ENCODE data around the gene EWSR1. TPM values are rescaled to one million over a fixed set of nuclear protein-coding genes. Genes with fewer than 3 reads are reported as not detected.
A peak's percentile ranks its signal among the peaks of the same experiment; 100 is the strongest.

Gene EWSR1
- total and polyA plus RNA-seq, 2 of the 4 experiments (the other 2 are of a cell fraction): 243 to 518 TPM

- dilution Hi-C loops (cut with HindIII; ENCODE audit: low sequenced_read_pairs, unreplicated experiment): no loop called here
- H3K14ac ChIP-seq (replicated peaks; ENCODE audit: low read depth, low read length): no peak overlapping the region
- POLR2A ChIA-PET (ENCODE audit: unreplicated experiment): no interaction called here
- no peak overlapping the region for H3K56ac ChIP-seq (ENCODE audit: extremely low read depth, insufficient read depth, low read length)
- CTCF ChIA-PET: no interaction called here
- H2AFZ ChIP-seq (replicated peaks; ENCODE audit: low read length, poor library complexity): no peak overlapping the region
- no peak overlapping the region for H2BK120ac ChIP-seq (ENCODE audit: low read depth, low read length)
- H2AK9ac ChIP-seq (replicated peaks; ENCODE audit: low read depth, low read length, poor library complexity): no peak overlapping the region
- WGBS, 2 experiments (ENCODE audit: extremely low coverage in 2 of 2, insufficient read length in 1 of 2): no CpG with 5 or more reads among the region's 4 CpGs
- no peak overlapping the region for H4K5ac ChIP-seq (ENCODE audit: low read depth, low read length)
- H3K4me1 ChIP-seq (ENCODE audit: control insufficient read depth, insufficient read depth, low read length): peaks cover 15% of the 10 kb centered on the region
- no peak for ATAC-seq (ENCODE audit: low read depth)
- DNase-seq: no peak
- peaks cover 15 to 37% of the 10 kb centered on the region in 2 experiments; a peak in 3 of 4 replicates for H3K79me1 ChIP-seq (ENCODE audit: low read depth in 1 of 2, low read length in 2 of 2)
- no peak overlapping the region for H2BK15ac ChIP-seq (ENCODE audit: low read depth, low read length)
- H3K27me3 ChIP-seq (ENCODE audit: control insufficient read depth, insufficient read depth, low read length): no peaks in the 10 kb centered on the region
- no peak overlapping the region for H3K18ac ChIP-seq (ENCODE audit: low read depth, low read length)
- H4K20me1 ChIP-seq (ENCODE audit: insufficient read depth, low read length): peaks cover 25% of the 10 kb centered on the region
- H3K36me3 ChIP-seq (ENCODE audit: control insufficient read depth, insufficient read depth, low read length): peaks cover 17% of the 10 kb centered on the region
- no peak overlapping the region for H3K4me3 ChIP-seq (ENCODE audit: insufficient read depth, low read depth, low read length)
- H4K91ac ChIP-seq (ENCODE audit: insufficient read depth, low read depth, low read length): no peak overlapping the region
- H2BK5ac ChIP-seq (ENCODE audit: low read depth, low read length, poor library complexity, severe bottlenecking): no peak overlapping the region
- no peak overlapping the region for H3K4ac ChIP-seq (ENCODE audit: low read depth, low read length)
- H2AK5ac ChIP-seq (ENCODE audit: low read depth, low read length): 0 out of 2 replicates have a peak overlapping the region, but pooled peaks have one; percentile 46
- peak overlapping the region; percentile 56; the same call in 1 of the 2 replicates for H3K23ac ChIP-seq (ENCODE audit: low read depth, low read length)
- H3K9me3 ChIP-seq (ENCODE audit: control insufficient read depth, insufficient read depth, low read length): no peaks in the 10 kb centered on the region
- intact Hi-C loops (cut with micrococcal nuclease): no loop called here
- no TSS peak for BruUV-seq (replicated peaks)
- no peak overlapping the region for H3K27ac ChIP-seq (ENCODE audit: insufficient read depth, low read length)
- H3K9ac ChIP-seq (ENCODE audit: low read depth, low read length): no peak overlapping the region
- no peak for TF ChIP-seq RCOR1 (IDR thresholded peaks at IDR 0.05; ENCODE audit: insufficient replicate concordance, low read length)
- H3K4me2 ChIP-seq (ENCODE audit: low read depth, low read length): no peak overlapping the region; the same call in 1 of the 2 replicates
- in situ Hi-C loops (cut with MboI; ENCODE audit: low sequenced_read_pairs): no loop called here
- no peak overlapping the region; a peak in 1 of 4 replicates for H4K8ac ChIP-seq (ENCODE audit: low read depth in 2 of 2, low read length in 2 of 2)
- H2BK20ac ChIP-seq (ENCODE audit: low read depth, low read length): no peak overlapping the region
- peaks cover 10% of the 10 kb centered on the region; the same call in 1 of the 2 replicates for H3K9me1 ChIP-seq (ENCODE audit: insufficient read depth, low read length)
Measured at GRCh38 chr22:29265929-29266328, 2.1 kb upstream of the EWSR1 start.

Measured in IMR-90 (cell line).